GM20431 (cell line): Measurements from ENCODE around the gene ZIC1.

Experiments used
- in situ Hi-C: fragments of 300-500 bp; cut with MseI, MboI; formaldehyde crosslinking; loops from one replicate; pipeline ENCODE4 v1.15.0; 2020; ENCODE audit warnings: low sequenced_read_pairs; ENCODE audit not compliant: unreplicated experiment

ZIC1 gene

DNA sequence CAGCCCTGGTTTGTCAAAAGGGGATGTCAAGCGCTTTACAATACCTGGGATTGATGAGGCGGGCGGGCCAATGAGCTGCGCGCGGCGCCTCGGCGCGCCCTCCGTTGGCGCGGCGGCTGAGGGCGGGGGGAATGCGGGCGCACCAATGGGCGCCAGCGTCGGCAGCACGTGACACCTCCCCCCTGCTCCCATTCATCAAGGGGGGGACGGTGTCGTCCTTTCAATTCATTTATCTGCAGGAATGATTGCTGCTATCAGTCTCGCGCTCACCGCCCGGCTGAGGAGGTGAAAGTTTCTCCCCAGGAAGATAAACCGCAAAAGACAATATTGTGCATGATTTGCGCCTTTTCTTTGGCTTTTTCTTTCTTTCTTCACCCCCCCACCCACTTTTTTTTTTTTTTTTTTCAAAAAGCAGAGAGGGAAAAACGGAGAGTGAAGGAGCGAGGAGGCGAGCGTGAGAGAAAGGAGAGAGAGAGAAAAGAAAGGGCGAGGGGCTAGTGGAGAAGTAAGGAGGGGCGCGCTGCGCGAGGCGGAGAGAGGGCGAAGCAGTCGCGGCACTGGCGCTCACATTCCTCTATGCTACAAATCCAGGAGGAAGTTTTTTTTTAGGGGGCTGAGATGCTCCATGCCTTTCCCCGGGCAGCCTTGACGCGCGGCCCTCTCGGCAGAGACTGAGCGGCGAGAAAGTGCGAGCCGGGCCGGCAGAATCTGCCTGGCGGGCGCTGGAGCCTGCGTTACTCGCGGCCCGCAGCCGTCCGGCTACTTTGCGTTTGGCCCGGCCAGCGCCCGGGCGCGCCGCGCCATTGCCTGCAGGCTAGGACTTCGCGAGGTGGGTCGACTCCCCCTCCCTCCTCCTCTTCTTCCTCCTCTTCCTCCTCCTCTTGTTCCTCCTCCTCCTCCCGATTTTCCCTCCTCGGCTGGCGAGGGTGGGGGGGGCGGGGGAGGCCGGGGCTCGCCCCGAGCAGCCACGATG lies at the start of gene ZIC1:
TSS of gene ZIC1 (plus strand) at position 223 of the 973 bp plus-strand sequence. CDS start at position 971, 748 bp downstream.
- in situ Hi-C loops, result no loop called here

- in situ Hi-C loops, result no loop called here
Measured at GRCh38 chr3:147360051-147360439, 49.1 kb upstream of the ZIC1 start.

- in situ Hi-C loops, result no loop called here
Measured at GRCh38 chr3:147360646-147361453, 48.3 kb upstream of the ZIC1 start.

DNA sequence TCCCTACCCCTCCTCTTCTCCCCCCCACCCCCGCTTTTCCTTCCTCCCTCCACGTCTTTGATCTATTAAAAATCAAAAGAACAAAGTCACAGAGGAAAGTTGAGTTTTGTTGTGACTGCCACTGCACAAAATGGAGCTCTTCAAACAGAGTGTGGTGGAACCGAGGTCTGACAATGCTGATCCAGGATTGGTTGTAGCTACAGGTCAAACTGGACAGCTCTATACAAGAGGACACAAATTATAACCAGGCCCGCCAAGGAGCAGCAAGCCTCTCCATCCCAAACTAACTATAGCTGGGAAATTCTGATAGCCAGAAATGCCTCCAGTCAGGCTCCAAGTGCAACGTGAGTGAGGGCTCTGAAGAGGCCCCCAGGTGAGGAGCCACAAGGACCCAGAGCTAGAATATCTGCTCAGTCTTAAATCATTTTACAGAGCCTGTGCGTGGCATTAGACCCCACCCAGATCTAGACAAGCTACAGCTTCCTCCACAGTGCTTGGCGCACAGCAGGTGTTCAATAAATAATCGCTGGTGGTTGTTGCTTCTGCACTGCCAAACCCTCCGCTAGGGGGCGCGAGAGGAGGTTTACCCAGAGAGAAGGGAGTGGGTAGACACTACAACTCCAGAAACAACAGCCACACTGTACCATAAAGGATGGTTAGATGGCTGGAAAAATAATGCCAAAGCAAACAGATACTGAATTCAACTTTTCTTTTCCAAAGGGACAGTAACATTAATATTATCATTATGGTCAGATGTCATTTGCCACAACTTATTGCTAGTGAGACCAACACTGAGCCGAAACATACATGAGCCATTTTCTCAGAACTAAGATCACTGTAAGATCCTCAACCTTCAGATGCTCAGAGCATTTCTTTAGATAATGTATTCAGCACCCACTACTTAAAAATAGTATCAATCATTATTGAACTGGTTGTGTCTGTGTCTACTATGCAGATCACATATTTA lies 47.4 kb upstream of the ZIC1 start:
- in situ Hi-C loops, result no loop called here

DNA sequence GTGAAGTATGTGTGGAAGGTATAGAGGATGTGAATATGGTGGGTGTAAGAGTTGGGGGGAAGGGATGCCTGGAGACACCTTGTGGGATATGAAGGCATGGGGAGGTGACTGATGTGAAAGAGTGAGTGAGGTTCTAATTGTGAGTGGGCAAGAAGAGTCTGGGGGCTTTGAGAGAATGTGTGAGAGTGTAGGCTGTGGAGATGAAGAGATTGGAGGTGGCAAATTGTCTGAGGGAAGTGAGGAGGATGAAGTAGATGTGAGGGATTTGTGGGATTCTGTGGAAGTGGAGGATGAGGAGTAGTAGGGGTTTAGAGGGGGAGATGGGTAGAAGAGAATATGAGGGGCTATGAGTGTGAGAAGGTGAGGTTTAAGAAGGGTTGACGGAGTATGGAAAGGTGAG lies 44.4 kb upstream of the ZIC1 start:
- in situ Hi-C loops, result no loop called here

DNA sequence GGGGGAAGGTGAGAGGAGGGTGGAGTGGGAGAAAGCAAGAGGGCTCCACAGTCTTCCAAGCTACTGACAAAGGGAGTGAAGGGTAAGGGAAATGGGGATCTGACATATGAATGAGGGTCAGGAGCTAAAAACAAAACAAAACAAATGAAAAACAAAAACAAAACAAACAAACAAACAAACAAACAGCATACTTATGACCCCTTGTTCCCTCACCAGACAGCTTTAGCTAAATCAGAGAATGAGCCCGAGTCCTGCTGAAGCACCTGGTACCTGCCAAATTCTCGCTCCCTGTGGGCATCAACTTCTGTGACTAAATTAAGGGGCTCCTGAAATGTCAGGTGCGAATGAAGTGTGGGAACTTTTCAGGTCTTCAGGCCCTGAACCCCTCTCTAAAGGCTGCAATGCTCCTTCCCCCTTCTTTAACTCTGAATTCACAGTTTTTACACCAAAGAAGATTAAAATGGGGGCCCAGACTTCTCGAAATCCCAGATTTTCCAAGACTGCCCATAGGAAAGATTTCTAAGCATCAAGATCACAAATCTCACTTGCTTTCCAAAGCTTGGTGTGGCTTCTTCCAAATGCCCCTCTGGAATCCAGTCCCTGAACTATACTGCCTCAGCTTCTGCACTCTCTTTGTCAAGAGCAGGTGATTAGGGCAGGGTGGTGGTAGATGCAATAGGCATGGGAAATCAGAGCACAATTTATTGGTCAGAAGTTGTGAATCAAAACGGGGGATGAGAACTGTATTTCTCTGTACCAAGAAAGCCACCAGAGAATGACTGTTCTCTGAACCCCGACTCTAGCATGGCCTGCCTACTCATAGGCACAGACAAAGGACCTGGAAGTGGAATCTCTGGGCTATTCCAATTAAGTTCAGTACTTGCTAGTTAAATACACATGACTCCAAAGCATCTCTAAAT lies 43.7 kb upstream of the ZIC1 start:
- in situ Hi-C loops, result no loop called here

DNA sequence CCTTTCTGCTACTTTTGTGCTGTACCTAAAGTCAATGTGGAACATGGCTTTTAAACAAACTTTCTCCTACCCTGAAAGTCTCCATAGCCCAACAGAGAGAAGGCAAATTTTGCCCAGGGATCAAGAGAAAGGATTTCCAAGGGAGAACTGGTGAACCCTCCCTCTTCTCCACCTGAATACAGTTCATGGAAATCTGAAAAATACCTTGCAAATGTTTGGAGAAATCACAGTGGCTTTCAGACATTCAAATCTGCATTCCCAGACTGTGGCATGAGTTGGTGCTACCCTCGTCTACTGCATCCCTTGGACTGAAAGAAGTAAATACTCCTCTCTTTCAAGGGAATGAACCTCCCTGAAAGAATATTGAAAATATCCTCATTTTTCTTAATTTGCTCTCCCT lies 41.5 kb upstream of the ZIC1 start:
- in situ Hi-C loops, result no loop called here

GRCh38 chr3:147368151-147368550 lies 41.0 kb upstream of the ZIC1 start:
- in situ Hi-C loops, result no loop called here

DNA sequence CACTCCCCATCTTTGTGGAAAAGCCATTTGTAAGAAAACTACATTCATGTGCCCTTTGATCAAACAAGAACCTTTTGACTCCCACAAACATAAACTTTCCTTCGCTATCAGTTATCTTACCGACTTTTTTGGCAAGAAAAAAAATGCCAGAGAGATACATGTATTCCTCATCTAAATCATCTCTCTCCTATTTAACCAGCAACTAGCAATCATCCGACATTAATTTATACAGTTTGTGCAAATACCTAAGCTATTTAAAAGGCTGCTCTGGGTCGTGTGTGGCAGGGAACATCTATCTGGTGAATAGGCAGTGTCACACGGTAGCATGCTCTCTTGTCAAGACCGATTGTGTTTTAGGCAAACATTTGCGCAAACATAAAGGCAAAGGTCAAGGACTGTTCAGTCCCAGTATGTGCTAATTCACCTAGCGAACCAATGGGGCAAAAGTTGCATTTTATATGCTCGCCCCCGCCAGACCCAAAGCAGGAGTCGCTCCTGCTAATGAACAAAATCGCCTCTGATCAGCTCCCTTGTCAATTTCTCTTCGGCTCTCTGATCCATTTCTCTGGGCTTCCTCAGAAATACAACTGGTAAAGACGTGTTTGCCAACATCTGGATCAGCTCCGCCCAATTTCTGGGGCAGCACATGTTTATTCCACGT lies 40.5 kb upstream of the ZIC1 start:
- in situ Hi-C loops, result no loop called here

- in situ Hi-C loops, result no loop called here
Measured at GRCh38 chr3:147369231-147369630, 39.9 kb upstream of the ZIC1 start.

GRCh38 chr3:147369661-147370123 lies 39.5 kb upstream of the ZIC1 start:
- in situ Hi-C loops, result no loop called here

GRCh38 chr3:147370349-147370748 lies 38.8 kb upstream of the ZIC1 start:
- in situ Hi-C loops, result no loop called here

- in situ Hi-C loops, result no loop called here
Measured at GRCh38 chr3:147371140-147371539, 38.0 kb upstream of the ZIC1 start.

DNA sequence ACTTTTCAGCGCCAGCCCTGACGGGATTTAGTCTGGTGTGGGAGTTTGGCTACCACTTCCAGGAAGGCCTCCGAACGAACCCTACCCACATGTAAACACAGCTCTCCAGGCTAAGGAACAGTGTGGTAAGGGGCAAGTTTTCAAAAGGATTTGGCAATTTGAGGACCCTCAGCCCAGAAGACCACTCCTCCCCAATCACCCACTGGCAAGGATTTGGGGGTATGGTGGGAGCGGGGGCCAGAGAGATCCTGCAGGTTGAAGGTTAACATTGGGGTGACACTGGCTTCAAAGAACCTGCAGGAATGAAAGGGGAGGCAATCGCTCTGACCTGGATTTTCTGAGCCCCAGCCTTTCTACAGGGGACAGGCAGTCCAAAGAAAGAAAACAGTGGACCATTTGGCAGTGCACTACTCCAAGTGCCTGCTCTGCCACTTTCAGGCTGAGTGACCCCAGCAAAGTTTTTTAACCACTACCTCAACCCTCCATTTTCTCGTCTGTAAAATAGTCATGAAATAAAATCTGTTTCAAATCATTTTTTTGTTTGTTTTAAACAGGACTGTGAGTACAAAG lies 37.3 kb upstream of the ZIC1 start:
- in situ Hi-C loops, result no loop called here

DNA sequence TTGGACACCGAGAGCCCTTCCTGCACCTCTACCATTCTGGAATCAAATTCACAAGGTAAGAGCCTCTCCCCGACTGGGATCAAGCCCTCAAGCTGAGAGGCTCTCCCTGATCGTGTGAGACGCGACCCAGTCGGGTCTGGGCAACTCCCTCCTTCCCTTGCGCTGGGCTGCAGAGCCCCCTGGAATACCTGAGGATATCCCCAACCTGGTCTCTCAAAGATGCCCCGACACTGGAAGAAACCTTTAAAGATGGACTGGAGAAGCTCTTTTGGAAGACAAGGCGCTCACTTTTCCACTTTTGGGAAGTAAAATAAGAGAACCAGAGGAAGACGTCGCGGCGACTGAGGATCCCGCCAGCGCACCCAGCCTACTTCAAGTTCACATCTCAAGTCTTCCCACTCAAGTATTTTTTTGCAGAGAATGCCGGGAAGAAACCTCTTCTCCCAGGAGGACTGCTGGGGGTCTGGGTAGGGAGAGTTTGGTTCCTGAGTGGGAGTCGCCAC lies 36.6 kb upstream of the ZIC1 start:
- in situ Hi-C loops, result no loop called here

- in situ Hi-C loops, result no loop called here
Measured at GRCh38 chr3:147373301-147373700, 35.9 kb upstream of the ZIC1 start.

GRCh38 chr3:147377412-147378367 lies 31.5 kb upstream of the ZIC1 start:
- in situ Hi-C loops, result no loop called here
